Smooth muscle cell (in vitro differentiated cells): ENCODE data around the gene CBLB. TPM values are rescaled to one million over a fixed set of nuclear protein-coding genes. Genes with fewer than 3 reads are reported as not detected.

Experiments
- DNase-seq: peaks from one replicate; lab custom pipeline; 2025; ENCODE audit not compliant: unreplicated experiment; lab: John Stamatoyannopoulos, UW
- H2AFZ ChIP-seq: fragments of 200-600 bp; sonication (generic); 2 replicates; pipeline ENCODE4 v1.6.0; 2016; ENCODE audit warnings: antibody characterized with exemption, low read depth, mild to moderate bottlenecking
- H3F3A ChIP-seq: fragments of 200-600 bp; sonication (generic); 2 replicates; pipeline ENCODE4 v1.6.0; 2017; ENCODE audit warnings: antibody characterized with exemption, low read depth
- H3K27ac ChIP-seq: fragments of 200-600 bp; sonication (generic); 2 replicates; pipeline ENCODE4 v1.5.1; 2016; ENCODE audit warnings: low read depth, mild to moderate bottlenecking
- H3K27me3 ChIP-seq: fragments of 200-600 bp; sonication (generic); 2 replicates; pipeline ENCODE4 v1.6.1; 2016; ENCODE audit warnings: low read depth, mild to moderate bottlenecking
- H3K36me3 ChIP-seq: fragments of 200-600 bp; sonication (generic); 2 replicates; pipeline ENCODE4 v1.5.1; 2016; ENCODE audit warnings: low read depth
- H3K4me1 ChIP-seq: fragments of 200-600 bp; sonication (generic); 2 replicates; pipeline ENCODE4 v1.5.1; 2016; ENCODE audit warnings: low read depth
- H3K4me2 ChIP-seq: fragments of 200-600 bp; sonication (generic); 2 replicates; pipeline ENCODE4 v1.6.0; 2016; ENCODE audit warnings: mild to moderate bottlenecking
- H3K4me3 ChIP-seq: fragments of 200-600 bp; sonication (generic); 2 replicates; pipeline ENCODE4 v1.5.1; 2016; ENCODE audit warnings: mild to moderate bottlenecking
- H3K79me2 ChIP-seq: fragments of 200-600 bp; sonication (generic); 2 replicates; pipeline ENCODE4 v1.6.0; 2016; ENCODE audit warnings: low read depth, mild to moderate bottlenecking
- H3K9ac ChIP-seq: fragments of 200-600 bp; sonication (generic); 2 replicates; pipeline ENCODE4 v1.6.0; 2016; ENCODE audit warnings: low read depth
- H3K9me3 ChIP-seq: fragments of 200-600 bp; sonication (generic); replicated peaks from 2 replicates; pipeline ENCODE4 v1.5.1; 2016; ENCODE audit warnings: low read depth
- H4K20me1 ChIP-seq: fragments of 200-600 bp; sonication (generic); 2 replicates; pipeline ENCODE4 v1.6.0; 2016; ENCODE audit warnings: low read depth
- WGBS: methylation state at CpG from one replicate; pipeline ENCODE4 v1.1.7; 2016; ENCODE audit warnings: low lambda C conversion rate; 5-methylcytosine and 5-hydroxymethylcytosine counted together
- polyA plus RNA-seq: library from polyadenylated mRNA; unstranded; fragments of >200 nt; fragmentation: Nextera tagmentation; extraction: Ambion mirVana; gene quantifications from 2 replicates; pipeline ENCODE4 v1.2.1, GENCODE V29; 2016
- total RNA-seq: library from RNA; depleted of rRNA; stranded (reverse); fragments of >200 nt; gene quantifications from 2 replicates; pipeline ENCODE4 v1.2.3, GENCODE V29; 2014
- TF ChIP-seq, protein P1 (sequence below): fragments of 200-600 bp; sonication (generic); IDR thresholded peaks from 2 replicates; pipeline ENCODE4 v1.5.1; 2017; ENCODE audit warnings: borderline replicate concordance, mild to moderate bottlenecking, antibody characterized with exemption; ENCODE audit not compliant: insufficient read depth, poor library complexity, severe bottlenecking

Gene CBLB
- total and polyA plus RNA-seq, 2 experiments from 2014 or later, result 13.9 to 38.9 TPM

DNA sequence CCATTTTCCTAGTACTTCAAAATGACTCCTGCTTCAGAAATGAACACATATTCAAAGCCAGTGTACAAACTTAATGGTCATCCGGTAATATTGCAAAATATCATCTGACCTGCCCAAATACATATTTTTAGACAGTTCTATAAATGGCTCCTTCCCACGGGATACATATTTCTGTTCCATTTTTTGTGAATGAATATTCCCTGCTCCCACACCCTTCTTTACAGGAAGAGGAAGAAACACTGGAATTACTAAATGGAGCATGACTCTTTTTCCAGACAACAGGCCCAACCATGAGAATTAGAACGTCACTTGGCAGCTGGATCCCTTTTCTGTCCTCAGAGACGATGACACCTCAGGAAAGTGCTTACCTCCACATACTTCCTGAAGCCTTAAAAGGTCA is 38.0 kb upstream of the CBLB start:
- DNase-seq, result no peak
- no peak overlapping the region for H3K4me3 ChIP-seq

DNA sequence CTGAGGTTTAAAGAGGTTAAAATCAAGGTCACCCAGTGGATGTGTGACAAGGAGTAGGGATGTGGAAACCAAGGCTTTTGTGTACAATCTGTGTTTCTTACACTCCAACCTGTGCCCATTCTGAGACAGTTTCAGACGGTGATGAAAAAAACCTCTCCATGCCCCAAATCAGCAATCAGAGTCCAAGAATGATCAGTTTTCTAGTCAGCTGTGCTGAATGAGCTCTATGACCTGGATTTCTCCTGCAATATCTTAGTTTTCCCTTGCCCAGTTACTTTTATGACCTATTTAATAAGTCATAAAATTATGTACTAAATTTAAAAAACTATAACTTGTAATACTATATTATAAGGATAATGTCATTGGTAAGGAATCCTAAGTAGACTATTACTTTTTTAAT is 37.5 kb upstream of the CBLB start:
- Histone ChIP-seq H3K4me2 (no peak overlapping the region), H4K20me1 (no peaks in the 10 kb centered on the region), H3K36me3 (no peaks in the 10 kb centered on the region), H3F3A (no peaks in the 10 kb centered on the region), H3K9me3 (no peaks in the 10 kb centered on the region), H3K4me3 (no peak overlapping the region), H3K9ac (no peak overlapping the region), H3K79me2 (no peaks in the 10 kb centered on the region), H3K27ac (no peak overlapping the region), H2AFZ (no peak overlapping the region), H3K4me1 (no peaks in the 10 kb centered on the region), H3K27me3 (no peaks in the 10 kb centered on the region)
- 96% methylated on average over 1 of the region's 1 CpG for WGBS
- TF ChIP-seq, protein P1, sequence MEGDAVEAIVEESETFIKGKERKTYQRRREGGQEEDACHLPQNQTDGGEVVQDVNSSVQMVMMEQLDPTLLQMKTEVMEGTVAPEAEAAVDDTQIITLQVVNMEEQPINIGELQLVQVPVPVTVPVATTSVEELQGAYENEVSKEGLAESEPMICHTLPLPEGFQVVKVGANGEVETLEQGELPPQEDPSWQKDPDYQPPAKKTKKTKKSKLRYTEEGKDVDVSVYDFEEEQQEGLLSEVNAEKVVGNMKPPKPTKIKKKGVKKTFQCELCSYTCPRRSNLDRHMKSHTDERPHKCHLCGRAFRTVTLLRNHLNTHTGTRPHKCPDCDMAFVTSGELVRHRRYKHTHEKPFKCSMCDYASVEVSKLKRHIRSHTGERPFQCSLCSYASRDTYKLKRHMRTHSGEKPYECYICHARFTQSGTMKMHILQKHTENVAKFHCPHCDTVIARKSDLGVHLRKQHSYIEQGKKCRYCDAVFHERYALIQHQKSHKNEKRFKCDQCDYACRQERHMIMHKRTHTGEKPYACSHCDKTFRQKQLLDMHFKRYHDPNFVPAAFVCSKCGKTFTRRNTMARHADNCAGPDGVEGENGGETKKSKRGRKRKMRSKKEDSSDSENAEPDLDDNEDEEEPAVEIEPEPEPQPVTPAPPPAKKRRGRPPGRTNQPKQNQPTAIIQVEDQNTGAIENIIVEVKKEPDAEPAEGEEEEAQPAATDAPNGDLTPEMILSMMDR, result no peak
- DNase-seq, result no peak

More for the DNA sequence above, 38.0 kb upstream of the CBLB start:
- no peak overlapping the region for H3K9ac ChIP-seq
- H4K20me1 ChIP-seq, result no peaks in the 10 kb centered on the region
- H3K79me2 ChIP-seq, result no peaks in the 10 kb centered on the region
- 45% methylated on average over 4 of the region's 4 CpGs for WGBS
- no peaks in the 10 kb centered on the region for H3F3A ChIP-seq
- H3K36me3 ChIP-seq, result no peaks in the 10 kb centered on the region
- no peaks in the 10 kb centered on the region for H3K9me3 ChIP-seq
- no peak overlapping the region for H3K4me2 ChIP-seq
- TF ChIP-seq, protein P1, result no peak
- no peaks in the 10 kb centered on the region for H3K4me1 ChIP-seq
- no peak overlapping the region for H3K27ac ChIP-seq
- H3K27me3 ChIP-seq, result no peaks in the 10 kb centered on the region
- peak overlapping the region; percentile 68 for H2AFZ ChIP-seq

DNA sequence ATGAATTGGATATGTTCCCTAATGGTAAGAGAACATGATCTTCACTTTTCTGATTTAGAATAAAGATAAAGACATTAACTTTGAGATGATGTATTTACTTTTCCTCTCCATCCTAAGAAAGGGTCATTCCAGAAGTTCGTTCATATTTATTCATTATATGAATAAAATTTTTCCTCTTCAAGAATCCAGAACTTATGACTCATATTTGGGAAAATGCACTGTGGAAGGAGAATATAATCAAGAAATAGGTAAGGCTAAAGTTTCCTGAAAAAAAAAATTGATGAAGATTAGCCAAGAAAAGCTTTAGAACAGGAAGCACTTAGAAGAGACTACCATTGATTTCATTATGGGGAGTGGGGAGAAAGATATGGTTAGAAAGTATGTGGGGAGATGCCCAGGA is 36.5 kb upstream of the CBLB start:
- WGBS, result 94% methylated on average over 1 of the region's 1 CpG
- no peak overlapping the region for H3K4me3 ChIP-seq
- H3F3A ChIP-seq, result no peaks in the 10 kb centered on the region
- no peaks in the 10 kb centered on the region for H3K27me3 ChIP-seq
- TF ChIP-seq, protein P1, result no peak
- no peaks in the 10 kb centered on the region for H3K9me3 ChIP-seq
- no peak overlapping the region for H3K27ac ChIP-seq
- no peak overlapping the region for H2AFZ ChIP-seq
- no peaks in the 10 kb centered on the region for H3K79me2 ChIP-seq
- no peaks in the 10 kb centered on the region for H3K36me3 ChIP-seq
- no peak overlapping the region for H3K4me2 ChIP-seq
- no peak for DNase-seq
- no peaks in the 10 kb centered on the region for H3K4me1 ChIP-seq
- H3K9ac ChIP-seq, result no peak overlapping the region
- no peaks in the 10 kb centered on the region for H4K20me1 ChIP-seq

DNA sequence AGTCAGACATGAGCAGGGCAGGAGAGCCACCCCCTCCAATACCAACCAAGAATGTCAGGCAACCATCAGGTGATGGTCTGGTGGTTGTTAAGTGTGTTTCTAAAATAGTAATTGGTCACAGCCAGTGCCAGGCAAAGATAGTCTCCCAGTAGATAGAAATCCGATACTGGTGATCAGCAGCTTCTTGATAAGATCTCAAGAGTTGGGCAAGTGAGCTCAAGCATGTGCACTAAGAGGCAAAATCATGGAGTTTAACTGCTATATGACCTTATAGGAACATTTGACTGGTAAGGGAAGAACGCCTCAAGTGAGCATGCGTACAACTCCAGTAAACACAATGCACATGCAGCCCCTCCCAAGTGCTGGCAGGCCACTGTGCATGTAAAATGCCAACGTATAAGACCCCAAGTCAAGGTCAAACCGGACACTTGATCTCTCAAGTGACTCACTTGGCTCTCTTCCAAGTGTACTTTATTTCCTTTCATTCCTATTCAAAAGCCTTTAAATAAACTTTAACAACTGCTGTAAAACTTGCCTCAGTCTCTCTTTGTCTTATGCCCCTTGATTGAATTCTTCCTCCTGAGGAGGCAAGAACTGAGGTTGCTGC is 36.0 kb upstream of the CBLB start:
- no peak overlapping the region for H2AFZ ChIP-seq
- no peaks in the 10 kb centered on the region for H3F3A ChIP-seq
- no peak overlapping the region for H3K27ac ChIP-seq
- H3K9me3 ChIP-seq, result no peaks in the 10 kb centered on the region
- DNase-seq, result no peak
- H3K4me2 ChIP-seq, result no peak overlapping the region
- WGBS, result 81% methylated on average over 5 of the region's 5 CpGs
- H3K4me1 ChIP-seq, result no peaks in the 10 kb centered on the region
- no peaks in the 10 kb centered on the region for H3K79me2 ChIP-seq
- H3K27me3 ChIP-seq, result no peaks in the 10 kb centered on the region
- H3K4me3 ChIP-seq, result no peak overlapping the region
- no peaks in the 10 kb centered on the region for H4K20me1 ChIP-seq
- H3K36me3 ChIP-seq, result no peaks in the 10 kb centered on the region
- no peak overlapping the region for H3K9ac ChIP-seq
- TF ChIP-seq, protein P1, result no peak
